ENCODE data around the gene ADSL. TPM values are rescaled to one million over a fixed set of nuclear protein-coding genes. Genes with fewer than 3 reads are reported as not detected.
A peak's percentile ranks its signal among the peaks of the same experiment; 100 is the strongest.

The ADSL gene
- total and polyA plus RNA-seq, 9 of the 15 experiments (the other 6 are each of a cell fraction or from before 2014, with no cell fraction given): 112 to 322 (median 146) TPM

- in situ Hi-C loops (cut with MboI) (no loop called here), intact Hi-C loops (cut with micrococcal nuclease) (no loop called here)
- no TSS peak for BruUV-seq (replicated peaks)
- no peak overlapping the region for H3K27ac ChIP-seq (ENCODE audit: extremely low read depth, low read depth, low read length)
- 60% methylated on average over 6 of the region's 17 CpGs for WGBS (ENCODE audit: insufficient coverage, low coverage, missing lambda C conversion rate)
- no peak overlapping the region for H2AFZ ChIP-seq (ENCODE audit: low read depth, low read length)
- H3K79me2 ChIP-seq (ENCODE audit: control insufficient read depth, insufficient read depth, low read length): no peaks in the 10 kb centered on the region
- H3K9ac ChIP-seq (ENCODE audit: insufficient read depth in 1 of 2, low read depth in 2 of 2, low read length in 2 of 2): no peak overlapping the region
- DNase-seq (ENCODE audit: extremely low read depth in 1 of 4, low spot score in 3 of 4) (no peak), ATAC-seq (no peak), FAIRE-seq (no peak)
- no peak overlapping the region for H3K4me3 ChIP-seq
- no peaks in the 10 kb centered on the region for H3K27me3 ChIP-seq (ENCODE audit: control insufficient read depth in 2 of 2, insufficient read depth in 2 of 2, low read length in 2 of 2)
- H3K9me1 ChIP-seq (ENCODE audit: control insufficient read depth, insufficient read depth, low read length): no peaks in the 10 kb centered on the region
- no peaks in the 10 kb centered on the region; the same call in 1 of the 2 replicates for H4K20me1 ChIP-seq (replicated peaks; ENCODE audit: control insufficient read depth, insufficient read depth, low read length)
- ChIA-PET CTCF (ENCODE audit: low intra/inter-chr PET ratio) (no interaction called here), POLR2A (interaction anchor here (0.7 to 1.0 kb wide), 3 partner anchors 15 to 1657 kb away, joined by 3 read pairs; no protein-coding TSS in a partner anchor)
- H3K36me3 ChIP-seq (ENCODE audit: control insufficient read depth, insufficient read depth, low read length): peaks cover 32% of the 10 kb centered on the region; the same call in 2 of the 3 replicates
- no peak overlapping the region for H3K4me2 ChIP-seq (ENCODE audit: insufficient read depth, low read length)
- peak; percentile 17; the same call in 1 of the 2 replicates for TF ChIP-seq POLR2G (IDR thresholded peaks at IDR 0.05; ENCODE audit: low read depth, low read length)
- peak; percentile 66 for TF ChIP-seq RBM22 (IDR thresholded peaks at IDR 0.05; ENCODE audit: low read depth, low read length, poor library complexity, severe bottlenecking)
- peak; percentile 86 for TF ChIP-seq NR2C1 (IDR thresholded peaks at IDR 0.05)
- TF ChIP-seq NR2C1 (tag; IDR thresholded peaks at IDR 0.05): peak; percentile 83
- TF ChIP-seq FUS (optimal IDR thresholded peaks at IDR 0.05; ENCODE audit: low read depth, low read length): no peak
- peak; percentile 49; the same call in 1 of the 2 replicates for TF ChIP-seq NR2C2 (CRISPR knock-in tag; IDR thresholded peaks at IDR 0.05)
- TF ChIP-seq NR2C2 (tag; IDR thresholded peaks at IDR 0.05): peak; percentile 81
- H3K4me1 ChIP-seq (replicated peaks in 1 of 2; ENCODE audit: control insufficient read depth in 2 of 2, insufficient read depth in 2 of 2, low read length in 2 of 2): peaks cover 12 to 18% of the 10 kb centered on the region in 2 experiments; a peak in 4 of 5 replicates
- H3K9me3 ChIP-seq (replicated peaks; ENCODE audit: control insufficient read depth, insufficient read depth, low read depth, low read length): no peaks in the 10 kb centered on the region
Measured at GRCh38 chr22:40322818-40323447, 23.4 kb upstream of the ADSL start.

All from K562 (cell line).